CD14-positive monocyte (primary cell): ENCODE data around the gene SESN2. TPM values are rescaled to one million over a fixed set of nuclear protein-coding genes. Genes with fewer than 3 reads are reported as not detected.

ENCODE experiments used
- DNase-seq, 3 donors: peaks; one replicate each; pipeline ENCODE4 v3.0.0-alpha.2; 2011 to 2022
- H2AFZ ChIP-seq: 2 replicates; pipeline ENCODE4 v1.6.0; 2012; ENCODE audit warnings: mild to moderate bottlenecking, low read depth, low read length, inconsistent platforms; ENCODE audit not compliant: insufficient read depth, poor library complexity, severe bottlenecking
- H3K27ac ChIP-seq, 2 donors: 1 replicate in 1 of 2; 2 replicates in 1 of 2; pipeline ENCODE4 v1.5.1; 2012 to 2013; ENCODE audit warnings: low read length in 2 of 2, control low read depth in 1 of 2, inconsistent platforms in 1 of 2, low read depth in 1 of 2, mild to moderate bottlenecking in 1 of 2
- H3K27me3 ChIP-seq, 2 donors: one replicate each; pipeline versions ENCODE4 v1.6.0 to v1.6.1; 2011 to 2013; ENCODE audit warnings: low read length in 2 of 2; ENCODE audit not compliant: control insufficient read depth in 2 of 2, insufficient read depth in 2 of 2
- H3K36me3 ChIP-seq, 2 donors: replicated peaks in 1 of 2; 1 replicate in 1 of 2; 2 replicates in 1 of 2; pipeline versions ENCODE4 v1.5.1 to v1.6.1; 2012 to 2013; ENCODE audit warnings: low read length in 2 of 2, control low read depth in 1 of 2, inconsistent platforms in 1 of 2, mild to moderate bottlenecking in 1 of 2; ENCODE audit not compliant: insufficient read depth in 2 of 2, control insufficient read depth in 1 of 2
- H3K4me1 ChIP-seq, 2 donors: 1 replicate in 1 of 2; 2 replicates in 1 of 2; pipeline versions ENCODE4 v1.5.1 to v1.6.1; 2012 to 2013; ENCODE audit warnings: low read length in 2 of 2, control low read depth in 1 of 2, inconsistent platforms in 1 of 2, mild to moderate bottlenecking in 1 of 2, moderate library complexity in 1 of 2; ENCODE audit not compliant: insufficient read depth in 2 of 2, control insufficient read depth in 1 of 2
- H3K4me2 ChIP-seq: replicated peaks from 2 replicates; pipeline ENCODE3; 2012; ENCODE audit warnings: low read length, moderate library complexity, mild to moderate bottlenecking; ENCODE audit not compliant: poor library complexity, severe bottlenecking; ENCODE audit errors: extremely low read depth
- H3K4me3 ChIP-seq, 3 experiments: fragments of 200-600 bp in 1 of 3; sonication (generic) in 1 of 3; replicated peaks in 1 of 3; 1 replicate in 2 of 3; 2 replicates in 1 of 3; pipeline ENCODE4 v1.5.1; 2011 to 2013; ENCODE audit warnings: low read length in 3 of 3, mild to moderate bottlenecking in 3 of 3, control low read depth in 2 of 3, low read depth in 2 of 3, inconsistent platforms in 1 of 3, moderate library complexity in 1 of 3
- H3K79me2 ChIP-seq: 2 replicates; pipeline ENCODE4 v1.6.0; 2012; ENCODE audit warnings: mild to moderate bottlenecking, control low read depth, inconsistent platforms, low read length, moderate library complexity; ENCODE audit not compliant: insufficient read depth
- H3K9ac ChIP-seq: 2 replicates; pipeline ENCODE4 v1.6.0; 2017; ENCODE audit warnings: low read length, mild to moderate bottlenecking; ENCODE audit not compliant: insufficient read depth, poor library complexity, severe bottlenecking
- H3K9me3 ChIP-seq, 2 donors: replicated peaks in 1 of 2; 1 replicate in 1 of 2; 2 replicates in 1 of 2; pipeline versions ENCODE4 v1.5.1 to v1.6.1; 2012 to 2013; ENCODE audit warnings: low read length in 2 of 2, control low read depth in 1 of 2; ENCODE audit not compliant: control insufficient read depth in 1 of 2, insufficient read depth in 1 of 2
- H4K20me1 ChIP-seq: 2 replicates; pipeline ENCODE4 v1.6.0; 2012; ENCODE audit warnings: mild to moderate bottlenecking, low read length, control low read depth, moderate library complexity; ENCODE audit not compliant: insufficient read depth
- H3K27ac Mint-ChIP-seq, 7 donors: one replicate each; pipeline ENCODE4 v1.8.0; 2020; ENCODE audit warnings: mild to moderate bottlenecking in 7 of 7, mixed read lengths in 7 of 7, moderate library complexity in 6 of 7, inconsistent platforms in 2 of 7
- H3K27me3 Mint-ChIP-seq, 3 donors: one replicate each; pipeline ENCODE4 v1.8.0; 2021 to 2022; ENCODE audit warnings: low read depth in 3 of 3, mild to moderate bottlenecking in 3 of 3, mixed read lengths in 3 of 3, moderate library complexity in 3 of 3, inconsistent platforms in 1 of 3
- H3K36me3 Mint-ChIP-seq, 2 donors: one replicate each; pipeline ENCODE4 v1.8.0; 2020; ENCODE audit warnings: mixed read lengths in 2 of 2, inconsistent platforms in 1 of 2, mild to moderate bottlenecking in 1 of 2
- H3K4me1 Mint-ChIP-seq: one replicate; pipeline ENCODE4 v1.8.0; 2020; ENCODE audit warnings: mild to moderate bottlenecking, mixed read lengths
- H3K4me3 Mint-ChIP-seq, 2 donors: one replicate each; pipeline ENCODE4 v1.8.0; 2020; ENCODE audit warnings: mild to moderate bottlenecking in 2 of 2, mixed read lengths in 2 of 2, moderate library complexity in 1 of 2
- H3K9me3 Mint-ChIP-seq, 7 donors: one replicate each; pipeline ENCODE4 v1.8.0; 2020 to 2022; ENCODE audit warnings: mixed read lengths in 7 of 7, mild to moderate bottlenecking in 6 of 7, moderate library complexity in 6 of 7, inconsistent platforms in 2 of 7
- CTCF ChIP-seq: fragments of 200-600 bp; IDR thresholded peaks from one replicate; pipeline ENCODE4 v1.8.0; 2022; ENCODE audit warnings: antibody characterized with exemption, mild to moderate bottlenecking
- WGBS: methylation state at CpG from one replicate; pipeline ENCODE4 v1.1.5; 2013; ENCODE audit warnings: missing lambda C conversion rate; ENCODE audit not compliant: insufficient coverage; 5-methylcytosine and 5-hydroxymethylcytosine counted together
- intact Hi-C, 2 donors: fragments of 100-400 bp; cut with micrococcal nuclease; formaldehyde crosslinking; loops; one replicate each; pipeline versions ENCODE4 v1.15.0 to v1.15.1; 2023
- polyA plus RNA-seq, 3 donors: library from polyadenylated mRNA; depleted of rRNA in 1 of 3; unstranded in 2 of 3; stranded (reverse) in 1 of 3; fragments of 300-500 nt in 2 of 3; fragments of >200 nt in 1 of 3; fragmentation: Illumina TruSeq in 2 of 3; gene quantifications; 1 replicate in 2 of 3; 2 replicates in 1 of 3; pipeline ENCODE4 v1.2.3, GENCODE V29; 2012 to 2021

The SESN2 gene
- polyA plus RNA-seq, 3 donors: 5.0 to 15.7 (median 5.1) TPM

- no peak overlapping the region for H3K27ac ChIP-seq
- intact Hi-C loops: loop anchor here in 1 of 2 donors (10.0 kb wide), 1 partner anchor 385 kb away; no protein-coding TSS in a partner anchor
These were observed 29.3 kb upstream of the SESN2 start for GRCh38 chr1:28229996-28230395.

GRCh38 chr1:28232558-28233263 lies 26.6 kb upstream of the SESN2 start, which contains the start of gene DNAJC8:
TSS of gene DNAJC8 (minus strand) at chr1:28233029. CDS start at chr1:28232998, 31 bp downstream.
- TF ChIP-seq CTCF: no peak
- peak within 1 kb of the TSS; percentile 75 to 90 (median 84) for H3K4me3 ChIP-seq
- H2AFZ ChIP-seq: peak within 1 kb of the TSS; percentile 91
- H3K4me3 Mint-ChIP-seq: peak within 1 kb of the TSS; percentile 97 to 100
- H4K20me1 ChIP-seq: no peaks in the 10 kb centered on the region
- peak within 1 kb of the TSS; percentile 91 for H3K9ac ChIP-seq
- H3K4me1 Mint-ChIP-seq: peaks cover 13% of the 10 kb centered on the region
- peak within 1 kb of the TSS; percentile 77 for H3K4me2 ChIP-seq
- DNase-seq: peak; percentile 83 to 92 (median 90)
- H3K79me2 ChIP-seq: peaks cover 75% of the 10 kb centered on the region
- H3K4me1 ChIP-seq: peaks cover 35 to 43% of the 10 kb centered on the region in 2 donors
- intact Hi-C loops: no loop called here
- no peaks in the 10 kb centered on the region for H3K9me3 Mint-ChIP-seq
- peaks cover 17 to 31% of the 10 kb centered on the region in 2 donors for H3K36me3 ChIP-seq
- 0% methylated on average over 30 of the region's 40 CpGs for WGBS
- peaks cover 0 to 2% (median 0%) of the 10 kb centered on the region in 3 donors for H3K27me3 Mint-ChIP-seq
- no peaks in the 10 kb centered on the region for H3K27me3 ChIP-seq
- no peaks in the 10 kb centered on the region for H3K9me3 ChIP-seq
- peak within 1 kb of the TSS; percentile 98 to 100 (median 99) for H3K27ac Mint-ChIP-seq
- H3K27ac ChIP-seq: peak within 1 kb of the TSS; percentile 58 to 92
- H3K36me3 Mint-ChIP-seq: peaks cover 21 to 27% of the 10 kb centered on the region in 2 donors

More at GRCh38 chr1:28229996-28230395, 29.3 kb upstream of the SESN2 start:
- Mint-ChIP-seq H3K27me3 (peaks cover 0 to 2% (median 0%) of the 10 kb centered on the region in 3 donors), H3K9me3 (no peaks in the 10 kb centered on the region), H3K4me1 (peaks cover 13% of the 10 kb centered on the region), H3K36me3 (peaks cover 39 to 53% of the 10 kb centered on the region in 2 donors), H3K4me3 (no peak overlapping the region), H3K27ac (no peak overlapping the region)
- Histone ChIP-seq H3K9me3 (no peaks in the 10 kb centered on the region), H3K27me3 (no peaks in the 10 kb centered on the region), H3K4me3 (no peak overlapping the region), H3K4me2 (no peak overlapping the region), H3K79me2 (peaks cover 63% of the 10 kb centered on the region), H4K20me1 (no peaks in the 10 kb centered on the region), H3K36me3 (peaks cover 44 to 56% of the 10 kb centered on the region in 2 donors), H3K9ac (no peak overlapping the region), H3K4me1 (peaks cover 15 to 20% of the 10 kb centered on the region in 2 donors), H2AFZ (no peak overlapping the region)
- no peak for TF ChIP-seq CTCF
- no peak for DNase-seq
- WGBS: no CpG with 5 or more reads among the region's 2 CpGs
